Colonic mucosa (tissue), 4 donors: ENCODE results near the gene CHD2. TPM values are rescaled to one million over a fixed set of nuclear protein-coding genes. Genes with fewer than 3 reads are reported as not detected.

Experiments used
- DNase-seq: peaks from one replicate; pipeline ENCODE4 v3.0.0-alpha.2; 2020
- H3K27ac ChIP-seq: fragments of 200-600 bp; one replicate; pipeline ENCODE4 v1.8.0; 2021
- H3K27me3 ChIP-seq: fragments of 200-600 bp; one replicate; pipeline ENCODE4 v1.8.0; 2021
- H3K36me3 ChIP-seq: fragments of 200-600 bp; one replicate; pipeline ENCODE4 v1.8.0; 2021
- H3K4me1 ChIP-seq: fragments of 200-600 bp; one replicate; pipeline ENCODE4 v1.8.0; 2021; ENCODE audit warnings: mild to moderate bottlenecking
- H3K4me3 ChIP-seq: fragments of 200-600 bp; one replicate; pipeline ENCODE4 v1.8.0; 2021
- H3K9ac ChIP-seq, 2 donors: one replicate each; pipeline ENCODE4 v1.7.0; 2013; ENCODE audit warnings: control low read depth in 2 of 2, low read depth in 2 of 2, low read length in 2 of 2
- H3K9me3 ChIP-seq: fragments of 200-600 bp; one replicate; pipeline ENCODE4 v1.8.0; 2021
- CTCF ChIP-seq: fragments of 200-600 bp; IDR thresholded peaks from one replicate; pipeline ENCODE4 v1.8.0; 2022; ENCODE audit warnings: antibody characterized with exemption, mild to moderate bottlenecking
- intact Hi-C: fragments of 100-400 bp; cut with DNase I; formaldehyde crosslinking; loops from one replicate; pipeline ENCODE4 v1.14.1; 2022
- total RNA-seq, 2 donors: library from RNA; stranded (reverse); fragmentation: NEBNext Ultra II Directional in 1 of 2; extraction: Animal tissue kit (Norgen Biotek cat#: 25700) in 1 of 2; gene quantifications; one replicate each; pipeline ENCODE4 v1.2.1, GENCODE V29; 2021
- donor health status: healthy.
- donor health status: DM: no; HTN: no; CAD: no.
- donor health status: DM: no; HTN: no; CAD: no.

The CHD2 gene
- total RNA-seq, 2 donors from 2014 or later: 87.5 to 121 TPM

- H3K27ac ChIP-seq: peak overlapping the region; percentile 38
- H3K36me3 ChIP-seq: peaks cover 25% of the 10 kb centered on the region
- no peak overlapping the region for H3K4me3 ChIP-seq
- no peak for TF ChIP-seq CTCF
- no peaks in the 10 kb centered on the region for H3K9me3 ChIP-seq
- no peaks in the 10 kb centered on the region for H3K27me3 ChIP-seq
- H3K9ac ChIP-seq: peak overlapping the region in 1 of 2 donors; percentile 43
- intact Hi-C loops: no loop called here
- H3K4me1 ChIP-seq: peaks cover 9% of the 10 kb centered on the region
- no peak for DNase-seq
Measured at GRCh38 chr15:92937901-92938300, 37.8 kb downstream of the CHD2 start.

DNA sequence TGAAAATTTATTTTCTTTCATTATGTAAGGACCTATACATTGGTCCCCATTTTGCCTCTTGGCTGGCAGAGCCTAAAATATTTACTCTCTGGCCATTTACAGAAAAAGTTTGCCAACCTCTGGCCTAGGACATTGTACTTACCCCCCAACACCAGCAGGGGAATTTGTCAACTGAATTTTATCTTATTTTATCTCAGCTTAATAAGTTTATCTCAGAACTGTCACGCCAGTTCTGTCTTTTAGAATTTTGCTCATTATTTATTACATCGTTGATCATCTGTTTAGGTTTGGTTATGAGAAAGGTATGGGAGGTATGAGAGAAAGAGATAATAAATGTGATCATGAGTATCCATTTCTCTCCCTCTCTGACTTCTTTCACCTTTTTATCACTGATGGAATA, 38.3 kb downstream of the CHD2 start:
- Histone ChIP-seq H3K4me1 (peaks cover 9% of the 10 kb centered on the region), H3K36me3 (peaks cover 25% of the 10 kb centered on the region), H3K27ac (no peak overlapping the region), H3K9ac (no peak overlapping the region), H3K4me3 (no peak overlapping the region), H3K27me3 (no peaks in the 10 kb centered on the region), H3K9me3 (no peaks in the 10 kb centered on the region)
- TF ChIP-seq CTCF: peak; percentile 18
- intact Hi-C loops: no loop called here
- no peak for DNase-seq

DNA sequence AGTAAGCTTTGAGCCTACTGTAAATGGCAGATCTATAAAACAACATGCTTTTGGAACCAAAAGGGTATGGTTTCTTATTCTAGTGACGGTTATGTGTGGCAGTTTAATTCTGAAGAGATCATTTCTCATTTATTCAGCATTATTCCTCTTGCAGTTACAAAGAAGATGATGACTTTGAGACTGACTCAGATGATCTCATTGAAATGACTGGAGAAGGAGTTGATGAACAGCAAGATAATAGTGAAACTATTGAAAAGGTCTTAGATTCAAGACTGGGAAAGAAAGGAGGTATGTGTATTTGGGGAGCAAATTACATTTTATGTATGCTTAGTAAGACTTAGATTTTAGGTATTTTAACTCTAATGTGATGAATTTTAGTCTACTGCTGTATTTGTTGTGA, 41.5 kb downstream of the CHD2 start:
- H3K27me3 ChIP-seq: no peaks in the 10 kb centered on the region
- no peak for DNase-seq
- H3K36me3 ChIP-seq: peaks cover 38% of the 10 kb centered on the region
- no peak overlapping the region for H3K27ac ChIP-seq
- no peak overlapping the region for H3K9ac ChIP-seq
- intact Hi-C loops: no loop called here
- TF ChIP-seq CTCF: no peak
- H3K4me3 ChIP-seq: no peak overlapping the region
- peaks cover 6% of the 10 kb centered on the region for H3K4me1 ChIP-seq
- H3K9me3 ChIP-seq: no peaks in the 10 kb centered on the region

DNA sequence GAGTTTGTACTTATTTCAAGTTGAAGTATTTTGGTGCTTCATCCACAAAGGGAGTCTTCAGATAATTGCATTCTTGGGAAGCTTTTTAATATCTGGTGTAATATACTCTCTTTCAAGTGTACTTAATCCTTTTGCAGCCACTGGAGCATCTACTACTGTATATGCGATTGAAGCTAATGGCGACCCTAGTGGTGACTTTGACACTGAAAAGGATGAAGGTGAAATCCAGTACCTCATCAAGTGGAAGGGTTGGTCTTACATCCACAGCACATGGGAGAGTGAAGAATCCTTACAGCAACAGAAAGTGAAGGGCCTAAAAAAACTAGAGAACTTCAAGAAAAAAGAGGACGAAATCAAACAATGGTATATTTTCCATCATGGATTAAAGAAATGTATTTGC, 42.6 kb downstream of the CHD2 start:
- H3K36me3 ChIP-seq: peaks cover 46% of the 10 kb centered on the region

GRCh38 chr15:92943581-92943980, 43.5 kb downstream of the CHD2 start:
- DNase-seq: no peak
- Histone ChIP-seq H3K4me3 (no peak overlapping the region), H3K9me3 (no peaks in the 10 kb centered on the region), H3K27me3 (no peaks in the 10 kb centered on the region), H3K9ac (no peak overlapping the region), H3K36me3 (peaks cover 54% of the 10 kb centered on the region), H3K27ac (no peak overlapping the region), H3K4me1 (no peaks in the 10 kb centered on the region)
- TF ChIP-seq CTCF: no peak
- intact Hi-C loops: no loop called here

More for the DNA sequence above, 42.6 kb downstream of the CHD2 start:
- no peak overlapping the region for H3K4me3 ChIP-seq
- no peaks in the 10 kb centered on the region for H3K4me1 ChIP-seq
- no peaks in the 10 kb centered on the region for H3K9me3 ChIP-seq
- no peak for TF ChIP-seq CTCF
- DNase-seq: no peak
- intact Hi-C loops: no loop called here
- no peak overlapping the region for H3K9ac ChIP-seq
- no peaks in the 10 kb centered on the region for H3K27me3 ChIP-seq
- H3K27ac ChIP-seq: no peak overlapping the region
